OCI-LY7 (cell line): Measurements from ENCODE around the gene ABHD15.

Experiments used
- EZH2phosphoT487 ChIP-seq: fragments of 200-600 bp; sonication (generic); IDR thresholded peaks from 2 replicates; pipeline ENCODE4 v1.6.1; 2018; ENCODE audit warnings: low read depth, borderline replicate concordance, mild to moderate bottlenecking, mixed run types, antibody characterized with exemption, low read length, moderate library complexity, mixed read lengths
- TF ChIP-seq, protein P1 (sequence below): fragments of 200-600 bp; sonication (generic); conservative IDR thresholded peaks from 2 replicates; pipeline ENCODE4 v1.5.1; 2014; ENCODE audit warnings: mild to moderate bottlenecking, antibody characterized with exemption, low read length, moderate library complexity, mixed read lengths

DNA sequence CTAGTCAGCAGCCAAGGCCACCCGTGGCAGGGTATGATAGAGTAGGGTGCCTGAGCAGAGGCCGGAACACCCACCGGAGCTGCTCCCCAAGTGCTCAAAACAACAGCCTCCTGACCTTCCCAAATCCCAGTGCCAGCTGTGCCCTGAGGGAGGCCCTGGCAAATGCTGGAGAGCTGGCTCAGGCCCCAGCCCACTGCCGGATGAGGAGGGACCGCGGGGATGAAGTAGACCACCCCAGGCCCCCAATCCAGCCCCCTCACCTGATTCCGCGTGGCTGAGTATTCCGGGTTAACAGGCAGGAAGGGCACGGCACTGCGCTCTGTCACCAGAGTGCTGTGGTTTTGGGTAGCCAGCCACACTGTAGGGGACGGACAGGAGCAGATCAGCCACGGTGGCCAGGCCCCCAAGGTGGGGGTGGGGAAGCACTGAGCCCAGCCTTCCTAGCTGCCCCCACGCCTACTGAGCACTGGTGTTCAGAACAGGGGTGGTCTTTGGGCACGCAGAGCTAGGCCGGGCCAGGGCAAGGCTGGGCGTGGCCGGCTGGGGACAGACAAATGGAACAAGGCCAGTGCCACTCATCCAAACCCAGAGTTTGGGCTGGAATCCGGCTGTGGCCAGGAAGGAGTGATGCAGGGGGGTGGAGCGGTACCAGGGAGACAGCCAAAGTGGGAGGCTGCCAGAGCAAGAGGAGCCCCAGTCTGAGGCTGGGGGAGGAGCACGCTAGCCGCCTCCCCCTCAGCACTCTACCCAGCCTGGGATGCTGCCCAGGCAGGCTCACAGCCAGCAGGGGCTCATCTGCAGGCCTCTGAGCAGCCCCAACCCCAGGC is 10.8 kb upstream of the ABHD15 start:
- no peak for TF ChIP-seq EZH2phosphoT487
- TF ChIP-seq, protein P1, sequence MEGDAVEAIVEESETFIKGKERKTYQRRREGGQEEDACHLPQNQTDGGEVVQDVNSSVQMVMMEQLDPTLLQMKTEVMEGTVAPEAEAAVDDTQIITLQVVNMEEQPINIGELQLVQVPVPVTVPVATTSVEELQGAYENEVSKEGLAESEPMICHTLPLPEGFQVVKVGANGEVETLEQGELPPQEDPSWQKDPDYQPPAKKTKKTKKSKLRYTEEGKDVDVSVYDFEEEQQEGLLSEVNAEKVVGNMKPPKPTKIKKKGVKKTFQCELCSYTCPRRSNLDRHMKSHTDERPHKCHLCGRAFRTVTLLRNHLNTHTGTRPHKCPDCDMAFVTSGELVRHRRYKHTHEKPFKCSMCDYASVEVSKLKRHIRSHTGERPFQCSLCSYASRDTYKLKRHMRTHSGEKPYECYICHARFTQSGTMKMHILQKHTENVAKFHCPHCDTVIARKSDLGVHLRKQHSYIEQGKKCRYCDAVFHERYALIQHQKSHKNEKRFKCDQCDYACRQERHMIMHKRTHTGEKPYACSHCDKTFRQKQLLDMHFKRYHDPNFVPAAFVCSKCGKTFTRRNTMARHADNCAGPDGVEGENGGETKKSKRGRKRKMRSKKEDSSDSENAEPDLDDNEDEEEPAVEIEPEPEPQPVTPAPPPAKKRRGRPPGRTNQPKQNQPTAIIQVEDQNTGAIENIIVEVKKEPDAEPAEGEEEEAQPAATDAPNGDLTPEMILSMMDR = no peak
